H1 (cell line): ENCODE results near the gene PMEPA1. TPM values are rescaled to one million over a fixed set of nuclear protein-coding genes. Genes with fewer than 3 reads are reported as not detected.
A peak's percentile ranks its signal among the peaks of the same experiment; 100 is the strongest.

Experiments
- CTCF ChIA-PET: fragments of 300-600 bp; sonication (Branson Sonifier 250); formaldehyde crosslinking; loops from one replicate; lab custom pipeline; 2021; ENCODE audit not compliant: partially characterized antibody; lab: Charles Lee
- POLR2A ChIA-PET: fragments of 300-600 bp; sonication (Branson Sonifier 250); formaldehyde crosslinking; loops from one replicate; lab custom pipeline; 2021; ENCODE audit warnings: inconsistent platforms; ENCODE audit not compliant: partially characterized antibody; lab: Charles Lee
- DNase-seq, 2 experiments: peaks; one replicate each; pipeline versions ENCODE4 v3.0.0 to v3.0.0-alpha.2; 2010 to 2022; ENCODE audit warnings: low spot score in 2 of 2, low read depth in 1 of 2, mixed read lengths in 1 of 2
- FAIRE-seq: peaks from 2 replicates; lab custom pipeline; 2011; peaks lifted over from hg19 to GRCh38; lab: Jason Lieb, UNC
- H2AFZ ChIP-seq: 2 replicates; pipeline ENCODE4 v1.8.1; 2012; ENCODE audit warnings: low read length, inconsistent platforms
- H2AK5ac ChIP-seq: 2 replicates; pipeline ENCODE4 v1.6.1; 2013; ENCODE audit warnings: low read depth, low read length
- H2BK120ac ChIP-seq: replicated peaks from 2 replicates; pipeline ENCODE3; 2013; ENCODE audit warnings: low read depth, low read length, inconsistent platforms
- H2BK12ac ChIP-seq: 2 replicates; pipeline ENCODE4 v1.6.1; 2013; ENCODE audit warnings: low read depth, low read length
- H2BK15ac ChIP-seq: 2 replicates; pipeline ENCODE4 v1.6.1; 2013; ENCODE audit warnings: low read length
- H2BK20ac ChIP-seq: 2 replicates; pipeline ENCODE4 v1.6.1; 2013; ENCODE audit warnings: low read length
- H2BK5ac ChIP-seq: 2 replicates; pipeline ENCODE4 v1.6.1; 2013; ENCODE audit warnings: low read depth, low read length
- H3K14ac ChIP-seq: 2 replicates; pipeline ENCODE4 v1.6.1; 2013; ENCODE audit warnings: inconsistent platforms; ENCODE audit not compliant: insufficient read length
- H3K18ac ChIP-seq: 2 replicates; pipeline ENCODE4 v1.6.1; 2013; ENCODE audit warnings: low read length; ENCODE audit errors: extremely low read depth
- H3K23ac ChIP-seq: 2 replicates; pipeline ENCODE4 v1.6.1; 2013; ENCODE audit warnings: inconsistent platforms; ENCODE audit not compliant: insufficient read length
- H3K23me2 ChIP-seq: 2 replicates; pipeline ENCODE4 v1.6.1; 2013; ENCODE audit warnings: low read depth, low read length
- H3K27ac ChIP-seq: 2 replicates; pipeline ENCODE4 v1.6.1; 2011; ENCODE audit warnings: low read depth, low read length, inconsistent platforms
- H3K27me3 ChIP-seq, 4 experiments: replicated peaks in 1 of 4; 1 replicate in 1 of 4; 2 replicates in 3 of 4; pipeline versions ENCODE4 v1.6.1 to v1.8.1; 2011 to 2013; ENCODE audit warnings: low read length in 3 of 4, mild to moderate bottlenecking in 3 of 4, inconsistent platforms in 2 of 4, mixed read lengths in 2 of 4, moderate library complexity in 1 of 4; ENCODE audit not compliant: control insufficient read depth in 3 of 4, insufficient read depth in 3 of 4; ENCODE audit errors: extremely low read depth in 1 of 4
- H3K36me3 ChIP-seq, 4 experiments: 2 replicates each; pipeline versions ENCODE4 v1.6.1 to v1.8.1; 2011 to 2013; ENCODE audit warnings: mild to moderate bottlenecking in 4 of 4, low read length in 3 of 4, moderate library complexity in 2 of 4, control low read depth in 1 of 4, inconsistent platforms in 1 of 4; ENCODE audit not compliant: insufficient read depth in 4 of 4, control insufficient read depth in 2 of 4
- H3K4ac ChIP-seq: replicated peaks from 2 replicates; pipeline ENCODE3; 2013; ENCODE audit warnings: low read length, low read depth, mixed read lengths, inconsistent platforms; ENCODE audit not compliant: insufficient read length
- H3K4me1 ChIP-seq, 4 experiments: replicated peaks in 1 of 4; 1 replicate in 1 of 4; 2 replicates in 3 of 4; pipeline versions ENCODE4 v1.6.1 to v1.8.1; 2011 to 2013; ENCODE audit warnings: low read length in 3 of 4, inconsistent platforms in 2 of 4, mixed read lengths in 1 of 4; ENCODE audit not compliant: insufficient read depth in 4 of 4, control insufficient read depth in 3 of 4
- H3K4me2 ChIP-seq, 2 experiments: 2 replicates each; pipeline versions ENCODE4 v1.6.1 to v1.8.1; 2011 to 2013; ENCODE audit warnings: low read depth in 2 of 2, low read length in 2 of 2, control low read depth in 1 of 2, inconsistent platforms in 1 of 2, mild to moderate bottlenecking in 1 of 2; ENCODE audit not compliant: insufficient read depth in 1 of 2
- H3K4me3 ChIP-seq, 4 experiments: fragments of 200-600, 300-600 bp in 1 of 4; sonication (generic), shearing (Covaris generic), sonication (Bioruptor Twin) in 1 of 4; 2 replicates each; pipeline versions ENCODE4 v1.5.1 to v1.8.1; 2011 to 2016; ENCODE audit warnings: low read length in 4 of 4, low read depth in 3 of 4, control low read depth in 2 of 4, inconsistent platforms in 2 of 4, mild to moderate bottlenecking in 2 of 4, mixed read lengths in 1 of 4, moderate library complexity in 1 of 4; ENCODE audit not compliant: insufficient read depth in 2 of 4; ENCODE audit errors: extremely low read depth in 1 of 4
- H3K56ac ChIP-seq: replicated peaks from 2 replicates; pipeline ENCODE3; 2013; ENCODE audit warnings: low read depth, mild to moderate bottlenecking, mixed read lengths, low read length, inconsistent platforms; ENCODE audit not compliant: insufficient read length
- H3K79me1 ChIP-seq: 2 replicates; pipeline ENCODE4 v1.6.1; 2013; ENCODE audit warnings: low read depth, low read length, control low read depth
- H3K79me2 ChIP-seq, 2 experiments: 2 replicates each; pipeline versions ENCODE4 v1.6.1 to v1.8.1; 2012 to 2013; ENCODE audit warnings: low read length in 2 of 2, mild to moderate bottlenecking in 2 of 2, inconsistent platforms in 1 of 2; ENCODE audit not compliant: insufficient read depth in 2 of 2, control insufficient read depth in 1 of 2
- H3K9ac ChIP-seq, 4 experiments: replicated peaks in 1 of 4; 1 replicate in 1 of 4; 2 replicates in 3 of 4; pipeline versions ENCODE4 v1.6.1 to v1.8.1; 2011 to 2013; ENCODE audit warnings: low read depth in 3 of 4, low read length in 3 of 4, control low read depth in 2 of 4, mild to moderate bottlenecking in 2 of 4, moderate library complexity in 2 of 4, inconsistent platforms in 1 of 4; ENCODE audit errors: extremely low read depth in 1 of 4
- H3K9me3 ChIP-seq, 2 experiments: 2 replicates each; pipeline versions ENCODE4 v1.6.1 to v1.8.1; 2012 to 2013; ENCODE audit warnings: mild to moderate bottlenecking in 2 of 2, moderate library complexity in 2 of 2, control low read depth in 1 of 2, inconsistent platforms in 1 of 2, low read depth in 1 of 2, low read length in 1 of 2, mixed read lengths in 1 of 2; ENCODE audit not compliant: insufficient read depth in 2 of 2
- H4K20me1 ChIP-seq, 2 experiments: replicated peaks in 1 of 2; 2 replicates each; pipeline versions ENCODE3 to v1.8.1; 2011 to 2013; ENCODE audit warnings: inconsistent platforms in 2 of 2, low read length in 2 of 2, mild to moderate bottlenecking in 1 of 2; ENCODE audit not compliant: insufficient read depth in 2 of 2, control insufficient read depth in 1 of 2
- H4K5ac ChIP-seq: 2 replicates; pipeline ENCODE4 v1.6.1; 2013; ENCODE audit warnings: low read length, low read depth, mixed read lengths, inconsistent platforms; ENCODE audit not compliant: insufficient read length
- H4K8ac ChIP-seq: 2 replicates; pipeline ENCODE4 v1.8.0; 2013; ENCODE audit warnings: mild to moderate bottlenecking, moderate library complexity, low read length, inconsistent platforms; ENCODE audit not compliant: insufficient read depth; ENCODE audit errors: extremely low read depth
- H4K91ac ChIP-seq: replicated peaks from 2 replicates; pipeline ENCODE3; 2013; ENCODE audit warnings: low read length, mixed read lengths, inconsistent platforms; ENCODE audit not compliant: insufficient read length
- BACH1 ChIP-seq: IDR thresholded peaks from 2 replicates; pipeline ENCODE4 v1.6.1; 2012; ENCODE audit warnings: low read length, improper control_type of control experiment
- CEBPB ChIP-seq: IDR thresholded peaks from 2 replicates; pipeline ENCODE4 v1.6.1; 2012; ENCODE audit warnings: low read depth, low read length
- CHD2 ChIP-seq: IDR thresholded peaks from 2 replicates; pipeline ENCODE4 v1.6.1; 2012; ENCODE audit warnings: low read length, improper control_type of control experiment
- EZH2 ChIP-seq: fragments of 200-600 bp; sonication (generic); IDR thresholded peaks from 2 replicates; pipeline ENCODE4 v1.7.1; 2012; ENCODE audit warnings: low read depth, mild to moderate bottlenecking, moderate library complexity, low read length, inconsistent platforms; ENCODE audit not compliant: severe bottlenecking
- GABPA ChIP-seq: IDR thresholded peaks from 2 replicates; pipeline ENCODE4 v1.6.1; 2011; ENCODE audit warnings: mild to moderate bottlenecking, low read length, moderate library complexity, borderline replicate concordance; ENCODE audit not compliant: insufficient read depth
- NANOG ChIP-seq: IDR thresholded peaks from 2 replicates; pipeline ENCODE4 v1.6.1; 2011; ENCODE audit warnings: low read length, low read depth, mild to moderate bottlenecking, inconsistent platforms; ENCODE audit not compliant: insufficient read depth, poor library complexity, severe bottlenecking
- RBBP5 ChIP-seq: IDR thresholded peaks from 2 replicates; pipeline ENCODE4 v1.7.1; 2012; ENCODE audit warnings: low read depth, mild to moderate bottlenecking, inconsistent platforms, low read length, moderate library complexity, borderline replicate concordance
- RXRA ChIP-seq: IDR thresholded peaks from 2 replicates; pipeline ENCODE4 v1.6.1; 2011; ENCODE audit warnings: low read depth, mild to moderate bottlenecking, low read length, moderate library complexity; ENCODE audit not compliant: insufficient read depth
- TAF1 ChIP-seq: IDR thresholded peaks from 2 replicates; pipeline ENCODE4 v1.6.1; 2011; ENCODE audit warnings: mild to moderate bottlenecking, low read depth, low read length
- WGBS, 2 experiments: shearing (Covaris generic) in 1 of 2; methylation state at CpG; one replicate each; pipeline versions ENCODE4 v1.1.6 to v1.1.7; 2013 to 2015; ENCODE audit warnings: low lambda C conversion rate in 2 of 2, mixed read lengths in 2 of 2, inconsistent platforms in 1 of 2, low coverage in 1 of 2, missing lambda C conversion rate in 1 of 2; ENCODE audit not compliant: insufficient replicate concordance in 2 of 2, insufficient coverage in 1 of 2, insufficient read length in 1 of 2; ENCODE audit errors: extremely low coverage in 1 of 2, missing lambda C conversion rate in 1 of 2; 5-methylcytosine and 5-hydroxymethylcytosine counted together
- polyA plus RNA-seq, 7 experiments: library from polyadenylated mRNA; depleted of rRNA in 3 of 7; stranded (reverse) in 5 of 7; unstranded in 2 of 7; fragments of >200 nt in 5 of 7; fragments of 200-250 nt in 2 of 7; gene quantifications; 1 replicate in 5 of 7; 2 replicates in 1 of 7; 4 replicates in 1 of 7; pipeline versions ENCODE4 v1.2.1 to v1.2.3, GENCODE V29; 2011 to 2013; ENCODE audit warnings: missing spikeins in 2 of 7, mixed read lengths in 2 of 7
- total RNA-seq: library from RNA; stranded (reverse); fragmentation: NEBNext Ultra II Directional; extraction: Animal tissue kit (Norgen Biotek cat#: 25700); gene quantifications from 2 replicates; pipeline ENCODE4 v1.2.1, GENCODE V29; 2021

PMEPA1 gene
- total and polyA plus RNA-seq, 2 of the 8 experiments (the other 6 are each of a cell fraction or from before 2014, with no cell fraction given), result 12.7 to 20.5 TPM

DNA sequence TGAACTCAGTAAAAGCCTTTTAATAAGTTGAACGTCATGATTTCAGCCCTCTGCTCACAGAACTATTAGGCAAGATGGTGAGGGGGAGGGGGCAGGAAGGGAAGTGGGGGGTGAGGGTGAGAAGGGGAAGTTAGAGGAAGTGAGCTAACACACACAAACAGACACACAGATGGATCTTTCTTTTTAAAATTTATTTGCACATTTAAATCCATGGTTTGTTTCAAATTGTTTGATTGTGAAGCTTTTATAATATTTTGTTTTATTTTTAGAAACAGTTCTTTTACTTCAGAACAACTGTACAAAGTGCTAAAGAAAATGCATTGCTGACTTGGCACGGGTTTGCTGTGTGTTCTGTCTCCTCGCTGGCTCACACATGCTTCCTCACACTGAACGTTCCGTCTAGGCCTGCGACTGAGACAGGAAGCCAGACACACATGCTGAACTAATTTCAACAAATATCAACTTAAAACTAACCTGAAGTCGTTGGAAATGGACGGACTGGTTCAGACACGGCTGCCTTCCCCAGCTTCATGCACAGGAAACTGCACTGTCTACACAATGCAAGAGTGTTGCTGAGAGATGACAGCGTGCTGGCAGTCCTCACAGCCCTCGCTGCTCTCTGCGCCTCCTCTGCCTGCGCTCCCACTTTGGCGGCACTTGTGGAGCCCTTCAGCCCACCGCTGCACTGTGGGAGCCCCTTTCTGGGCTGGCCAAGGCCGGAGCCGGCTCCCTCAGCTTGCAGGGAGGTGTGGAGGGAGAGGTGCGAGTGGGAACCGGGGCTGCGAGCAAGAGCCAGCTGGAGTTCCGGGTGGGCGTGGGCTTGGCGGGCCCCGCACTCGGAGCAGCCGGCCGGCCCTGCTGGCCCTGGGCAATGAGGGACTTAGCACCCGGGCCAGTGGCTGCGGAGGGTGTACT lies 81.5 kb downstream of the PMEPA1 start:
- Histone ChIP-seq H3K23ac (no peak overlapping the region), H2BK12ac (no peak overlapping the region), H3K36me3 (no peaks in the 10 kb centered on the region), H2AK5ac (no peak overlapping the region), H3K9me3 (no peaks in the 10 kb centered on the region; a peak in 3 of 4 replicates), H4K20me1 (no peaks in the 10 kb centered on the region), H3K4ac (no peak overlapping the region), H4K8ac (no peak overlapping the region), H3K9ac (no peak overlapping the region), H2BK20ac (no peak overlapping the region), H3K79me2 (no peaks in the 10 kb centered on the region), H2AFZ (no peak overlapping the region), H3K14ac (no peak overlapping the region), H2BK5ac (no peak overlapping the region), H3K56ac (no peak overlapping the region), H4K91ac (no peak overlapping the region), H4K5ac (no peak overlapping the region), H3K27me3 (no peaks in the 10 kb centered on the region), H3K4me2 (no peak overlapping the region), H3K4me3 (no peak overlapping the region), H3K23me2 (no peaks in the 10 kb centered on the region), H2BK15ac (no peak overlapping the region), H3K27ac (no peak overlapping the region), H3K79me1 (no peaks in the 10 kb centered on the region), H3K18ac (no peak overlapping the region), H2BK120ac (no peak overlapping the region), H3K4me1 (no peaks in the 10 kb centered on the region)
- FAIRE-seq, result no peak
- WGBS, 2 experiments, result 95% methylated on average over 20 of the region's 29 CpGs; no CpG with 5 or more reads in 1 of the 2 experiments
- POLR2A ChIA-PET, result no interaction called here
- DNase-seq, result peak in 1 of 2 experiments; percentile 30
- CTCF ChIA-PET, result interaction anchor here (0.6 to 2.3 kb wide), 8 partner anchors 8 to 1171 kb away, joined by 3 to 6 read pairs (median 4); partner anchors contain the start of gene ZBP1
- TF ChIP-seq RBBP5, result no peak
- no peak for TF ChIP-seq RXRA
- TF ChIP-seq GABPA, result no peak
- no peak for TF ChIP-seq EZH2
- no peak for TF ChIP-seq CHD2
- TF ChIP-seq BACH1, result no peak
- TF ChIP-seq NANOG, result no peak
- no peak for TF ChIP-seq CEBPB
- TF ChIP-seq TAF1, result no peak
